NCI-H2107 treated with DMSO at 0.1 percent for 48 hours (cell line): ENCODE measurements around the gene RAB20.

ENCODE experiments used
- DNase-seq: peaks from one replicate; lab custom pipeline; 2025; ENCODE audit not compliant: unreplicated experiment; lab: John Stamatoyannopoulos, UW

RAB20 gene

DNA sequence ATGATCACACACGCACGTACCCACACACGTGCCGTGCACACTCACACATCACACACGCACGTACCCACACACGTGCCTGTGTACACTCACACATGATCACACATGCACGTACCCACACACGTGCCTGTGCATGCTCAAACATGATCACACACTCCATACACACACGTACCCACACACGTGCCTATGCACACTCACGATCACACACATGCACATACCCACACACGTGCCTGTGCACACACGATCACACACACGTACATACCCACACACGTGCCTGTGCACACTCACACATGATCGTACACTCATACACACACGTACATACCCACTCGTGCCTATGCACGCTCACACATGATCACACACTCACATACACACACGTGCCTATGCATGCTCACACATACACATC, 86.8 kb downstream of the RAB20 start:
- DNase-seq: no peak
